Natural killer cell (primary cell): ENCODE results near the gene PLCH2. TPM values are rescaled to one million over a fixed set of nuclear protein-coding genes. Genes with fewer than 3 reads are reported as not detected.
A peak's percentile ranks its signal among the peaks of the same experiment; 100 is the strongest.

Experiments used
- ATAC-seq, 3 donors: fragments of 150-1000 bp in 2 of 3; fragments of 200-7000 bp in 1 of 3; cut with Tn5 transposase; 1 replicate in 1 of 3; 2 replicates in 2 of 3; pipeline ENCODE4 v1.10.0; 2021; ENCODE audit warnings: mild to moderate bottlenecking in 2 of 3, moderate library complexity in 2 of 3
- DNase-seq, 2 donors: peaks; one replicate each; pipeline versions ENCODE4 v3.0.0 to v3.0.0-alpha.2; 2013 to 2021; ENCODE audit warnings: mixed read lengths in 1 of 2
- H3K27ac ChIP-seq: one replicate; pipeline ENCODE4 v1.5.1; 2013; ENCODE audit warnings: mild to moderate bottlenecking, low read length
- H3K27me3 ChIP-seq: one replicate; pipeline ENCODE4 v1.6.1; 2013; ENCODE audit warnings: low read length; ENCODE audit not compliant: control insufficient read depth, insufficient read depth
- H3K36me3 ChIP-seq: one replicate; pipeline ENCODE4 v1.6.1; 2013; ENCODE audit warnings: low read length; ENCODE audit not compliant: control insufficient read depth, insufficient read depth
- H3K4me1 ChIP-seq: one replicate; pipeline ENCODE4 v1.6.1; 2013; ENCODE audit warnings: low read length; ENCODE audit not compliant: control insufficient read depth, insufficient read depth
- H3K4me3 ChIP-seq: one replicate; pipeline ENCODE4 v1.5.1; 2013; ENCODE audit warnings: low read length
- H3K9me3 ChIP-seq: one replicate; pipeline ENCODE4 v1.6.1; 2013; ENCODE audit warnings: low read length; ENCODE audit not compliant: control insufficient read depth, insufficient read depth
- H3K27ac Mint-ChIP-seq, 2 donors: one replicate each; pipeline ENCODE4 v1.8.0; 2022; ENCODE audit warnings: mild to moderate bottlenecking in 2 of 2, mixed read lengths in 2 of 2, moderate library complexity in 1 of 2
- H3K27me3 Mint-ChIP-seq, 2 donors: one replicate each; pipeline ENCODE4 v1.8.0; 2022; ENCODE audit warnings: low read depth in 2 of 2, mixed read lengths in 2 of 2
- H3K36me3 Mint-ChIP-seq: one replicate; pipeline ENCODE4 v1.8.0; 2022; ENCODE audit warnings: mixed read lengths
- H3K4me1 Mint-ChIP-seq, 2 donors: one replicate each; pipeline ENCODE4 v1.8.0; 2022; ENCODE audit warnings: mixed read lengths in 2 of 2
- H3K4me3 Mint-ChIP-seq: one replicate; pipeline ENCODE4 v1.8.0; 2022; ENCODE audit warnings: mild to moderate bottlenecking, moderate library complexity, mixed read lengths
- H3K9me3 Mint-ChIP-seq, 2 donors: one replicate each; pipeline ENCODE4 v1.8.0; 2022; ENCODE audit warnings: mixed read lengths in 2 of 2
- WGBS: methylation state at CpG from one replicate; pipeline ENCODE4 v1.1.7; 2013; ENCODE audit warnings: missing lambda C conversion rate; ENCODE audit not compliant: insufficient coverage; 5-methylcytosine and 5-hydroxymethylcytosine counted together
- intact Hi-C: fragments of 100-400 bp; cut with micrococcal nuclease; formaldehyde crosslinking; loops from one replicate; pipeline ENCODE4 v1.14.2; 2022
- total RNA-seq, 4 donors: library from RNA; stranded (reverse); fragments of 120-200 nt in 1 of 4; gene quantifications; one replicate each; pipeline versions ENCODE4 v1.2.3 to v1.2.4, GENCODE V29; 2013 to 2022
- TF ChIP-seq, protein P1 (sequence below): fragments of 200-600 bp; IDR thresholded peaks from one replicate; pipeline ENCODE4 v1.8.0; 2022; ENCODE audit warnings: antibody characterized with exemption

PLCH2 gene
- total RNA-seq, 3 donors from 2014 or later (not counting 1 experiment from before 2014, with no cell fraction given) = 77.1 to 116 (median 106) TPM

DNA sequence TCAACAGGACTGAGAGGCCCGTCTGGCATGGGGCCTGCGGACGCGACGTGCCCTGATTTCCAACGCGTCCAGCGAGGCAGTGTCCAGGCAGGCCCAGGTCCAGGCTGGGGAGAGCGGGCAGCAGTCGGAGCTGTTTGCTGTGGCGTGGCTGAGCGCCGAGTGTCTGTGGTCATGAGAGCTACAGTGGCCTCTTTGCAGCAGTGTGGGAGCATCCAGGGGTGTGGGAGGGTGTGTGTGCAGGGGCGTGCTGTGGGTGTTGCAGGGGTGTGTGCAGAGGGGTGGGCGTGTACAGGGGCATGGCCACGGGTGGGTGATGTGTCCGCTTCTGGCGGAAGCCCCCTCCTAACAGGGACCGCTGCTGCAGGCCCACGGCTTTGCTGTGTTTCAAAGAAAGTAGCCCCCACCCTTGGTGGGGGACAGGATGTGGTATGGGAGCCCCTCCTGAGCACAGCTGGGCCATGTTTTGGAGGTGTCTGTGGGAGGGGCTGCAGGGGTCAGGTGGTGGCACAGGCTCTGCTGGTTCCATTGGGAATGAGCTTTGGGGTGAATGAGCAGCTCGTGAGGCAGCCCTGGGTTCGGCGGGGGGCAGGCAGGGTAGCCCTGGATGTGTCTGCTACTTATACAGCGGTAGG is 17.7 kb downstream of the PLCH2 start:
- Mint-ChIP-seq H3K36me3 (peaks cover 3% of the 10 kb centered on the region), H3K4me1 (peaks cover 27 to 30% of the 10 kb centered on the region in 2 donors), H3K4me3 (peak overlapping the region; percentile 31), H3K27me3 (no peaks in the 10 kb centered on the region), H3K27ac (peak overlapping the region; percentile 81 to 89), H3K9me3 (peaks cover 0 to 1% of the 10 kb centered on the region in 2 donors)
- TF ChIP-seq, protein P1, sequence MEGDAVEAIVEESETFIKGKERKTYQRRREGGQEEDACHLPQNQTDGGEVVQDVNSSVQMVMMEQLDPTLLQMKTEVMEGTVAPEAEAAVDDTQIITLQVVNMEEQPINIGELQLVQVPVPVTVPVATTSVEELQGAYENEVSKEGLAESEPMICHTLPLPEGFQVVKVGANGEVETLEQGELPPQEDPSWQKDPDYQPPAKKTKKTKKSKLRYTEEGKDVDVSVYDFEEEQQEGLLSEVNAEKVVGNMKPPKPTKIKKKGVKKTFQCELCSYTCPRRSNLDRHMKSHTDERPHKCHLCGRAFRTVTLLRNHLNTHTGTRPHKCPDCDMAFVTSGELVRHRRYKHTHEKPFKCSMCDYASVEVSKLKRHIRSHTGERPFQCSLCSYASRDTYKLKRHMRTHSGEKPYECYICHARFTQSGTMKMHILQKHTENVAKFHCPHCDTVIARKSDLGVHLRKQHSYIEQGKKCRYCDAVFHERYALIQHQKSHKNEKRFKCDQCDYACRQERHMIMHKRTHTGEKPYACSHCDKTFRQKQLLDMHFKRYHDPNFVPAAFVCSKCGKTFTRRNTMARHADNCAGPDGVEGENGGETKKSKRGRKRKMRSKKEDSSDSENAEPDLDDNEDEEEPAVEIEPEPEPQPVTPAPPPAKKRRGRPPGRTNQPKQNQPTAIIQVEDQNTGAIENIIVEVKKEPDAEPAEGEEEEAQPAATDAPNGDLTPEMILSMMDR = no peak
- DNase-seq (peak in 1 of 2 donors; percentile 35), ATAC-seq (peak; percentile 58 to 61 (median 60))
- 37% methylated on average over 24 of the region's 24 CpGs for WGBS
- Histone ChIP-seq H3K27ac (no peak overlapping the region), H3K36me3 (peaks cover 5% of the 10 kb centered on the region), H3K27me3 (no peaks in the 10 kb centered on the region), H3K4me1 (peaks cover 67% of the 10 kb centered on the region), H3K9me3 (peaks cover 4% of the 10 kb centered on the region), H3K4me3 (no peak overlapping the region)
- intact Hi-C loops = no loop called here

DNA sequence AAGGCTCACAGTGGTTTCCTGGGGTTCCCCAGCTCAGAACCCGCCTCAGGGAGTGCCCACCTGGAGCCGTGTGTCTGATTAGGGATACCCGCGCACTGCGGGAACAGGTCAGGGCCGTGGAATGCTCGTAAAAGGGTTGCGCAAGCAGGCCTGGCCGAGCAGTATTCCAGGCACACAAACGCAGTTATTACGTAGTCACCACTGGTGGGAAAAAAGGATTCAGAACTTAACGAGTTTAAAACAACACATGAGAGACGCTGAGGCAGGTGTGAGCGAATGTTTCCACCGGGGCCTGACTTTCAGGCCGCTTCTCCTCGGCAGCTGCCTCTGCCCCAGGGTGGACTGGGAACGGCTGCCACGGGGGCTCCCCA is 18.2 kb downstream of the PLCH2 start:
- intact Hi-C loops = no loop called here
- peak overlapping the region; percentile 17 for H3K4me3 Mint-ChIP-seq
- Histone ChIP-seq H3K36me3 (peaks cover under 1% of the 10 kb centered on the region), H3K4me3 (no peak overlapping the region), H3K27me3 (no peaks in the 10 kb centered on the region), H3K9me3 (no peaks in the 10 kb centered on the region), H3K27ac (no peak overlapping the region), H3K4me1 (peaks cover 72% of the 10 kb centered on the region)
- H3K27me3 Mint-ChIP-seq = no peaks in the 10 kb centered on the region
- TF ChIP-seq, protein P1 = no peak
- no peak for DNase-seq
- H3K27ac Mint-ChIP-seq = peak overlapping the region; percentile 81 to 89
- no peak for ATAC-seq
- peaks cover 27 to 35% of the 10 kb centered on the region in 2 donors for H3K4me1 Mint-ChIP-seq
- WGBS = 79% methylated on average over 19 of the region's 19 CpGs
- H3K9me3 Mint-ChIP-seq = no peaks in the 10 kb centered on the region
- H3K36me3 Mint-ChIP-seq = no peaks in the 10 kb centered on the region

DNA sequence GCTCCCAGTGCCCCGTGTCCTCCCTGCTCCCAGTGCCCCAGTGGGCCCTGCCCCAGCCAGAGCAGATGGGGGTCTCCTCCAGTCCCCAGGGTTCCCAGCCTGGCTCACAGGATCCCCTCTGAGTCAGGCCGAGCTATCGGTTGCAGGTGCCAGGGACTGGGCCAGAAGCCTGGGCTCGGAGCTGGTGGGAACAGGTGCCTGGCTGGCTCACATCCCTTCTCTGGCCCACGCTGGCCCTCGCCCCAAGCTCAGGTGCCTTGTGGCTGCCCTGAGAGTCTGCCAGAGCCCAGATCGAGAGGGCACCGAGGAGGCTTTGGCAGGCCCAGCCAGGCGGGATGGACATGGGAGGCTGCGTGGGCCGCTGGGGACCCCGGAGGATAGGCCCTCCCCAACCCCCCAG is 18.9 kb downstream of the PLCH2 start:
- ATAC-seq = no peak
- Histone ChIP-seq H3K27me3 (no peaks in the 10 kb centered on the region), H3K4me1 (peaks cover 79% of the 10 kb centered on the region), H3K27ac (no peak overlapping the region), H3K36me3 (no peaks in the 10 kb centered on the region), H3K4me3 (no peak overlapping the region), H3K9me3 (no peaks in the 10 kb centered on the region)
- Mint-ChIP-seq H3K4me3 (no peak overlapping the region), H3K4me1 (peaks cover 29 to 42% of the 10 kb centered on the region in 2 donors), H3K36me3 (no peaks in the 10 kb centered on the region), H3K9me3 (no peaks in the 10 kb centered on the region), H3K27ac (peak overlapping the region in 1 of 2 donors; percentile 89), H3K27me3 (no peaks in the 10 kb centered on the region)
- DNase-seq = no peak
- TF ChIP-seq, protein P1 = no peak
- intact Hi-C loops = no loop called here
- WGBS = 91% methylated on average over 12 of the region's 12 CpGs

DNA sequence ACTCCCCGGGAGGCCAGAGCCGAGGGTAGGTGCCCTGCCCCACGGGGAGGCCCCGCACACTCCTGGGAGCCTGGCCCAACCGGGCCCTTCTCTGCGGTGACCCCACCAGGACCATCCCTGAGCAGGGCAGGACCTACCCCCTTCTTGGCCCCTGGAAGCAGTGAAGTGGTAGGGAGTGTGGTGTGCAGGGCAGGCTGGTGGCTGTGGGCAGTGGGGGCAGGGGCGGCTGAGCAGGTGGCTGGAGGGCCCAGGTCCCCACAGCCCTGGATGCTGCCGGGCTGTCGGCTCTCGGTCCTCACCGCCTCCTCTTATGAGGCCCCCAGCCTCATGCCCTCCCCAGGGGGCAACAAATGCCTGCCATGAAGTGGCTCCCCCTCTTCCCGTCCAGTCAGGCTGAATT is 19.5 kb downstream of the PLCH2 start:
- intact Hi-C loops = no loop called here
- no peak overlapping the region for H3K4me3 Mint-ChIP-seq
- Histone ChIP-seq H3K9me3 (no peaks in the 10 kb centered on the region), H3K27ac (peak overlapping the region; percentile 51), H3K36me3 (no peaks in the 10 kb centered on the region), H3K4me1 (peaks cover 84% of the 10 kb centered on the region), H3K27me3 (no peaks in the 10 kb centered on the region), H3K4me3 (no peak overlapping the region)
- H3K4me1 Mint-ChIP-seq = peaks cover 34 to 47% of the 10 kb centered on the region in 2 donors
- no peaks in the 10 kb centered on the region for H3K36me3 Mint-ChIP-seq
- H3K27ac Mint-ChIP-seq = peak overlapping the region; percentile 84 to 90
- TF ChIP-seq, protein P1 = no peak
- 78% methylated on average over 12 of the region's 12 CpGs for WGBS
- H3K9me3 Mint-ChIP-seq = no peaks in the 10 kb centered on the region
- no peaks in the 10 kb centered on the region for H3K27me3 Mint-ChIP-seq
- DNase-seq (no peak), ATAC-seq (no peak)
